HCT116 (cell line): Measurements from ENCODE around the gene SP3.

Source experiments
- EZH2 ChIP-seq: fragments of 200-600 bp; sonication (generic); IDR thresholded peaks from 2 replicates; pipeline ENCODE4 v1.6.1; 2017; ENCODE audit warnings: antibody characterized with exemption, mixed run types
- EZH2phosphoT487 ChIP-seq: fragments of 200-600 bp; IDR thresholded peaks from 2 replicates; pipeline ENCODE4 v1.6.1; 2018; ENCODE audit warnings: antibody characterized with exemption, borderline replicate concordance
- POLR2A ChIP-seq: IDR thresholded peaks from 2 replicates; pipeline ENCODE4 v1.7.0; 2011; ENCODE audit warnings: borderline replicate concordance; ENCODE audit not compliant: insufficient read depth, insufficient read length; ENCODE audit errors: extremely low read depth
- POLR2AphosphoS5 ChIP-seq: IDR thresholded peaks from 2 replicates; pipeline ENCODE4 v1.6.1; 2011; ENCODE audit warnings: mild to moderate bottlenecking, low read depth, low read length, moderate library complexity
- RAD21 ChIP-seq: IDR thresholded peaks from 2 replicates; pipeline ENCODE4 v1.6.1; 2012; ENCODE audit warnings: low read depth, mild to moderate bottlenecking
- SIN3A ChIP-seq: IDR thresholded peaks from 2 replicates; pipeline ENCODE4 v1.6.1; 2012; ENCODE audit warnings: low read depth
- SRF ChIP-seq: IDR thresholded peaks from 2 replicates; pipeline ENCODE4 v1.6.1; 2012; ENCODE audit warnings: low read depth
- TCF7L2 ChIP-seq: IDR thresholded peaks from 2 replicates; pipeline ENCODE4 v1.7.0; 2011; ENCODE audit warnings: borderline replicate concordance, inconsistent platforms; ENCODE audit not compliant: insufficient read depth, insufficient read length; ENCODE audit errors: extremely low read depth
- TF ChIP-seq, protein P1 (sequence below): IDR thresholded peaks from 2 replicates; pipeline ENCODE4 v1.6.1; 2012; ENCODE audit warnings: low read depth
- TF ChIP-seq, protein P2 (sequence below), 3 experiments: fragments of 200-600 bp in 1 of 3; sonication (generic) in 1 of 3; IDR thresholded peaks in 2 of 3; conservative IDR thresholded peaks in 1 of 3; 2 replicates each; pipeline ENCODE4 v1.5.1; 2012 to 2017; ENCODE audit warnings: low read depth in 2 of 3, low read length in 2 of 3, antibody characterized with exemption in 1 of 3, borderline replicate concordance in 1 of 3, control low read depth in 1 of 3, mild to moderate bottlenecking in 1 of 3, mixed read lengths in 1 of 3, mixed run types in 1 of 3, moderate library complexity in 1 of 3; ENCODE audit not compliant: insufficient read depth in 1 of 3
- TF ChIP-seq, protein P3 (sequence below): IDR thresholded peaks from 2 replicates; pipeline ENCODE4 v1.6.1; 2012
- TF ChIP-seq, protein P4 (sequence below): IDR thresholded peaks from 2 replicates; pipeline ENCODE4 v1.6.1; 2012

DNA sequence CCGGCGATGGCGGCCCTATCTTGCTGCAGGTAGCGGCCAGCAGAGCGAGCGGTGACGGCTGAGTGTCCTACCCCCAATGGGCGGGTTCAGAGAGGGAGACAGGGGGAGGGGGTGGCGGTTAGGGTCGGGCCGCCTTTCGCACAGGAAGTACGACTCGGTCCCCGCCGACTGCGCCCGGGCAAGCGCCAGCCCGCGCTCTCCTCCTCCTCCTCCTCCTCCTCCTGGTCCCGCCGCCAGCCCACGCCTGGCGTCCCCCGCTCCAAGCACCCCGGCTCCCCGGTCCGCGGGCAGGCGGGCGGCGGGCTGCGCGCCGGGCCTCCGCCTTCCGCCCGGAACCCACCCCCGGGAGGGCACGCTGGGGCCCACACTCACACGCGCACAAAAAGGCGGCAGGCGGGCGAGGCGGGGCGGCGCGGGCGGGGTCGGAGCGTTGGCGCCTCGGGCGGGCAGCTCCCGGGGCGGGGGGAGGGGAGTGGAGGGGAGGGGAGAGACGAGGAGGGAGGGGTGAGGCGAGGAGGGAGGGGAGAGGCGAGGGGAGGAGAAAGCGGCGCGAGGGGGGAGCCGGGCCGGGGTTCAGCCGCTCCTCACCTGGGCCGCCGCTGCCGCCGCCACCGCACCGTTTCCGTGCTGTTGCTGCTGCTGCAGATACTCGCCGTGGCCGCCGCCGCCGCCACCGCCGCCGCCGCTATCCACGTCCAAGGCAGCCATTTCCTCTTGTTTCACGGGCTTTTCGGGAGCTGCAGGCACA lies 1.2 kb downstream of the SP3 start:
- TF ChIP-seq, protein P1, sequence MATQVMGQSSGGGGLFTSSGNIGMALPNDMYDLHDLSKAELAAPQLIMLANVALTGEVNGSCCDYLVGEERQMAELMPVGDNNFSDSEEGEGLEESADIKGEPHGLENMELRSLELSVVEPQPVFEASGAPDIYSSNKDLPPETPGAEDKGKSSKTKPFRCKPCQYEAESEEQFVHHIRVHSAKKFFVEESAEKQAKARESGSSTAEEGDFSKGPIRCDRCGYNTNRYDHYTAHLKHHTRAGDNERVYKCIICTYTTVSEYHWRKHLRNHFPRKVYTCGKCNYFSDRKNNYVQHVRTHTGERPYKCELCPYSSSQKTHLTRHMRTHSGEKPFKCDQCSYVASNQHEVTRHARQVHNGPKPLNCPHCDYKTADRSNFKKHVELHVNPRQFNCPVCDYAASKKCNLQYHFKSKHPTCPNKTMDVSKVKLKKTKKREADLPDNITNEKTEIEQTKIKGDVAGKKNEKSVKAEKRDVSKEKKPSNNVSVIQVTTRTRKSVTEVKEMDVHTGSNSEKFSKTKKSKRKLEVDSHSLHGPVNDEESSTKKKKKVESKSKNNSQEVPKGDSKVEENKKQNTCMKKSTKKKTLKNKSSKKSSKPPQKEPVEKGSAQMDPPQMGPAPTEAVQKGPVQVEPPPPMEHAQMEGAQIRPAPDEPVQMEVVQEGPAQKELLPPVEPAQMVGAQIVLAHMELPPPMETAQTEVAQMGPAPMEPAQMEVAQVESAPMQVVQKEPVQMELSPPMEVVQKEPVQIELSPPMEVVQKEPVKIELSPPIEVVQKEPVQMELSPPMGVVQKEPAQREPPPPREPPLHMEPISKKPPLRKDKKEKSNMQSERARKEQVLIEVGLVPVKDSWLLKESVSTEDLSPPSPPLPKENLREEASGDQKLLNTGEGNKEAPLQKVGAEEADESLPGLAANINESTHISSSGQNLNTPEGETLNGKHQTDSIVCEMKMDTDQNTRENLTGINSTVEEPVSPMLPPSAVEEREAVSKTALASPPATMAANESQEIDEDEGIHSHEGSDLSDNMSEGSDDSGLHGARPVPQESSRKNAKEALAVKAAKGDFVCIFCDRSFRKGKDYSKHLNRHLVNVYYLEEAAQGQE, result no peak
- TF ChIP-seq, protein P2, sequence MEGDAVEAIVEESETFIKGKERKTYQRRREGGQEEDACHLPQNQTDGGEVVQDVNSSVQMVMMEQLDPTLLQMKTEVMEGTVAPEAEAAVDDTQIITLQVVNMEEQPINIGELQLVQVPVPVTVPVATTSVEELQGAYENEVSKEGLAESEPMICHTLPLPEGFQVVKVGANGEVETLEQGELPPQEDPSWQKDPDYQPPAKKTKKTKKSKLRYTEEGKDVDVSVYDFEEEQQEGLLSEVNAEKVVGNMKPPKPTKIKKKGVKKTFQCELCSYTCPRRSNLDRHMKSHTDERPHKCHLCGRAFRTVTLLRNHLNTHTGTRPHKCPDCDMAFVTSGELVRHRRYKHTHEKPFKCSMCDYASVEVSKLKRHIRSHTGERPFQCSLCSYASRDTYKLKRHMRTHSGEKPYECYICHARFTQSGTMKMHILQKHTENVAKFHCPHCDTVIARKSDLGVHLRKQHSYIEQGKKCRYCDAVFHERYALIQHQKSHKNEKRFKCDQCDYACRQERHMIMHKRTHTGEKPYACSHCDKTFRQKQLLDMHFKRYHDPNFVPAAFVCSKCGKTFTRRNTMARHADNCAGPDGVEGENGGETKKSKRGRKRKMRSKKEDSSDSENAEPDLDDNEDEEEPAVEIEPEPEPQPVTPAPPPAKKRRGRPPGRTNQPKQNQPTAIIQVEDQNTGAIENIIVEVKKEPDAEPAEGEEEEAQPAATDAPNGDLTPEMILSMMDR (IDR thresholded peaks at IDR 0.05 in 2 of 3, conservative IDR thresholded peaks at IDR 0.05 in 1 of 3; ENCODE audit: borderline replicate concordance in 1 of 3, insufficient read depth in 1 of 3, low read depth in 2 of 3, low read length in 2 of 3), result no peak
- no peak for TF ChIP-seq EZH2phosphoT487
- peak; percentile 15 for TF ChIP-seq SIN3A
- no peak for TF ChIP-seq RAD21
- no peak for TF ChIP-seq EZH2
- peak; percentile 61 for TF ChIP-seq POLR2AphosphoS5
- TF ChIP-seq, protein P3, sequence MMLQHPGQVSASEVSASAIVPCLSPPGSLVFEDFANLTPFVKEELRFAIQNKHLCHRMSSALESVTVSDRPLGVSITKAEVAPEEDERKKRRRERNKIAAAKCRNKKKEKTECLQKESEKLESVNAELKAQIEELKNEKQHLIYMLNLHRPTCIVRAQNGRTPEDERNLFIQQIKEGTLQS, result no peak
- TF ChIP-seq TCF7L2, result peak; percentile 14
- TF ChIP-seq SRF, result no peak
- TF ChIP-seq, protein P4, sequence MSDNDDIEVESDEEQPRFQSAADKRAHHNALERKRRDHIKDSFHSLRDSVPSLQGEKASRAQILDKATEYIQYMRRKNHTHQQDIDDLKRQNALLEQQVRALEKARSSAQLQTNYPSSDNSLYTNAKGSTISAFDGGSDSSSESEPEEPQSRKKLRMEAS, result peak; percentile 93
- TF ChIP-seq POLR2A, result peak; percentile 25
